HCT116 (cell line): ENCODE measurements around the gene ZCCHC24. TPM values are rescaled to one million over a fixed set of nuclear protein-coding genes. Genes with fewer than 3 reads are reported as not detected.

Source experiments
- ATAC-seq: fragments of 200-7000 bp; cut with Tn5 transposase; 2 replicates; pipeline ENCODE4 v1.9.1; 2020; ENCODE audit warnings: mild to moderate bottlenecking, moderate library complexity
- BruUV-seq: library from RNA; stranded (reverse); fragments of 400-500 nt; replicated peaks from 2 replicates; lab custom pipeline; 2021; lab: Mats Ljungman, UMichigan
- CTCF ChIA-PET: fragments of 300-600 bp; sonication (Branson Sonifier 250); formaldehyde crosslinking; loops from one replicate; lab custom pipeline; 2021; ENCODE audit warnings: antibody characterized with exemption; lab: Charles Lee
- POLR2A ChIA-PET: fragments of 300-600, 350-600 bp; sonication (Branson Sonifier 250); formaldehyde crosslinking; loops from one replicate; lab custom pipeline; 2021; ENCODE audit warnings: antibody characterized with exemption; lab: Charles Lee
- RAD21 ChIA-PET, 2 experiments: fragments of 300-600 bp; sonication (Branson Sonifier 250); formaldehyde crosslinking; loops; one replicate each; lab custom pipeline; 2023; ENCODE audit warnings: low total read pairs in 2 of 2; ENCODE audit not compliant: uncharacterized antibody in 2 of 2, unreplicated experiment in 2 of 2, low non-redundant PET in 1 of 2; lab: Charles Lee
- DNase-seq: peaks from one replicate; pipeline ENCODE4 v3.0.0-alpha.2; 2010; ENCODE audit warnings: low read depth, low spot score
- H2AFZ ChIP-seq: fragments of 200-600 bp; shearing (Covaris generic), sonication (generic); 2 replicates; pipeline ENCODE4 v1.6.1; 2017; ENCODE audit warnings: low read depth, mixed run types, mixed read lengths, antibody characterized with exemption, low read length; ENCODE audit not compliant: poor library complexity, severe bottlenecking
- H3K27ac ChIP-seq: 2 replicates; pipeline ENCODE4 v1.5.1; 2012; ENCODE audit warnings: low read depth, low read length
- H3K27me3 ChIP-seq: fragments of 200-600 bp; sonication (generic); 2 replicates; pipeline ENCODE4 v1.6.1; 2016; ENCODE audit warnings: mixed run types, low read length, mixed read lengths; ENCODE audit not compliant: insufficient read depth
- H3K36me3 ChIP-seq, 2 experiments: fragments of 200-500 bp in 1 of 2; fragments of 200-600 bp in 1 of 2; sonication (Bioruptor generic) in 1 of 2; sonication (generic) in 1 of 2; 2 replicates each; pipeline versions ENCODE4 v1.5.1 to v1.6.1; 2014 to 2016; ENCODE audit warnings: low read length in 2 of 2, inconsistent platforms in 1 of 2, mixed read lengths in 1 of 2, mixed run types in 1 of 2; ENCODE audit not compliant: insufficient read depth in 2 of 2, control insufficient read depth in 1 of 2
- H3K4me1 ChIP-seq, 2 experiments: fragments of 200-600 bp in 1 of 2; sonication (generic) in 1 of 2; 2 replicates each; pipeline versions ENCODE4 v1.5.1 to v1.6.1; 2012 to 2017; ENCODE audit warnings: low read length in 2 of 2, inconsistent platforms in 1 of 2, mild to moderate bottlenecking in 1 of 2, mixed read lengths in 1 of 2, mixed run types in 1 of 2, moderate library complexity in 1 of 2; ENCODE audit not compliant: insufficient read depth in 2 of 2, control insufficient read depth in 1 of 2
- H3K4me2 ChIP-seq: fragments of 200-600 bp; sonication (generic); 2 replicates; pipeline ENCODE4 v1.6.1; 2017; ENCODE audit warnings: mixed run types, low read length, mixed read lengths
- H3K4me3 ChIP-seq, 2 experiments: fragments of 200-600 bp in 1 of 2; sonication (generic) in 1 of 2; replicated peaks in 1 of 2; 2 replicates each; pipeline ENCODE4 v1.5.1; 2011 to 2016; ENCODE audit warnings: low read length in 2 of 2, control low read depth in 1 of 2, low read depth in 1 of 2, mild to moderate bottlenecking in 1 of 2, mixed read lengths in 1 of 2, mixed run types in 1 of 2
- H3K79me2 ChIP-seq: fragments of 200-600 bp; sonication (generic); 2 replicates; pipeline ENCODE4 v1.6.1; 2017; ENCODE audit warnings: mild to moderate bottlenecking, mixed run types, low read length, moderate library complexity, mixed read lengths; ENCODE audit not compliant: insufficient read depth
- H3K9ac ChIP-seq: fragments of 200-600 bp; sonication (generic); 2 replicates; pipeline ENCODE4 v1.6.1; 2016; ENCODE audit warnings: low read length, mixed read lengths
- H3K9me2 ChIP-seq: fragments of 200-600 bp; sonication (generic), shearing (Covaris generic); 2 replicates; pipeline ENCODE4 v1.6.1; 2017; ENCODE audit warnings: mixed run types, mild to moderate bottlenecking, moderate library complexity; ENCODE audit not compliant: insufficient read depth
- H3K9me3 ChIP-seq, 2 experiments: fragments of 200-500 bp in 1 of 2; fragments of 200-600 bp in 1 of 2; sonication (Bioruptor generic) in 1 of 2; sonication (generic) in 1 of 2; 2 replicates each; pipeline ENCODE4 v1.6.1; 2014 to 2017; ENCODE audit warnings: low read length in 2 of 2, mixed read lengths in 2 of 2, inconsistent platforms in 1 of 2, low read depth in 1 of 2, mild to moderate bottlenecking in 1 of 2, mixed run types in 1 of 2, moderate library complexity in 1 of 2; ENCODE audit not compliant: control insufficient read depth in 1 of 2, insufficient read depth in 1 of 2
- H4K20me1 ChIP-seq: fragments of 200-600 bp; sonication (generic), shearing (Covaris generic); 2 replicates; pipeline ENCODE4 v1.6.1; 2017; ENCODE audit warnings: mixed run types, mild to moderate bottlenecking, moderate library complexity; ENCODE audit not compliant: insufficient read depth
- CBX3 ChIP-seq: IDR thresholded peaks from 2 replicates; pipeline ENCODE4 v1.6.1; 2012; ENCODE audit warnings: low read depth
- CEBPB ChIP-seq: IDR thresholded peaks from 2 replicates; pipeline ENCODE4 v1.6.1; 2012; ENCODE audit warnings: low read depth
- EGR1 ChIP-seq: IDR thresholded peaks from 2 replicates; pipeline ENCODE4 v1.6.1; 2012; ENCODE audit warnings: low read depth
- ELF1 ChIP-seq: IDR thresholded peaks from 2 replicates; pipeline ENCODE4 v1.6.1; 2012; ENCODE audit warnings: low read depth, borderline replicate concordance
- EZH2 ChIP-seq: fragments of 200-600 bp; sonication (generic); IDR thresholded peaks from 2 replicates; pipeline ENCODE4 v1.6.1; 2017; ENCODE audit warnings: antibody characterized with exemption, mixed run types
- EZH2phosphoT487 ChIP-seq: fragments of 200-600 bp; IDR thresholded peaks from 2 replicates; pipeline ENCODE4 v1.6.1; 2018; ENCODE audit warnings: antibody characterized with exemption, borderline replicate concordance
- FOSL1 ChIP-seq: IDR thresholded peaks from 2 replicates; pipeline ENCODE4 v1.6.1; 2012; ENCODE audit warnings: low read depth
- JUND ChIP-seq: IDR thresholded peaks from 2 replicates; pipeline ENCODE4 v1.6.1; 2012
- POLR2AphosphoS5 ChIP-seq: IDR thresholded peaks from 2 replicates; pipeline ENCODE4 v1.6.1; 2011; ENCODE audit warnings: mild to moderate bottlenecking, low read depth, low read length, moderate library complexity
- RAD21 ChIP-seq: IDR thresholded peaks from 2 replicates; pipeline ENCODE4 v1.6.1; 2012; ENCODE audit warnings: low read depth, mild to moderate bottlenecking
- SIN3A ChIP-seq: IDR thresholded peaks from 2 replicates; pipeline ENCODE4 v1.6.1; 2012; ENCODE audit warnings: low read depth
- SP1 ChIP-seq: IDR thresholded peaks from 2 replicates; pipeline ENCODE4 v1.6.1; 2012; ENCODE audit warnings: low read depth
- TCF7L2 ChIP-seq: IDR thresholded peaks from 2 replicates; pipeline ENCODE4 v1.7.0; 2011; ENCODE audit warnings: borderline replicate concordance, inconsistent platforms; ENCODE audit not compliant: insufficient read depth, insufficient read length; ENCODE audit errors: extremely low read depth
- YY1 ChIP-seq: IDR thresholded peaks from 2 replicates; pipeline ENCODE4 v1.6.1; 2011; ENCODE audit warnings: low read length, low read depth, moderate library complexity, mild to moderate bottlenecking; ENCODE audit not compliant: insufficient replicate concordance; ENCODE audit errors: extremely low read depth
- ZFX ChIP-seq: fragments of 450-650 bp; IDR thresholded peaks from 2 replicates; pipeline ENCODE4 v1.6.1; 2017
- intact Hi-C: fragments of 100-400 bp; cut with micrococcal nuclease; formaldehyde crosslinking; loops from 2 replicates; pipeline ENCODE4 v1.10.0; 2022
- total RNA-seq: library from RNA; stranded (reverse); gene quantifications from one replicate; pipeline ENCODE4 v1.2.1, GENCODE V29; 2021; ENCODE audit not compliant: unreplicated experiment
- TF ChIP-seq, protein P1 (sequence below), 3 experiments: fragments of 200-600 bp in 1 of 3; sonication (generic) in 1 of 3; IDR thresholded peaks in 2 of 3; conservative IDR thresholded peaks in 1 of 3; 2 replicates each; pipeline ENCODE4 v1.5.1; 2012 to 2017; ENCODE audit warnings: low read depth in 2 of 3, low read length in 2 of 3, antibody characterized with exemption in 1 of 3, borderline replicate concordance in 1 of 3, control low read depth in 1 of 3, mild to moderate bottlenecking in 1 of 3, mixed read lengths in 1 of 3, mixed run types in 1 of 3, moderate library complexity in 1 of 3; ENCODE audit not compliant: insufficient read depth in 1 of 3
- TF ChIP-seq, protein P2 (sequence below): IDR thresholded peaks from 2 replicates; pipeline ENCODE4 v1.6.1; 2012
- TF ChIP-seq, protein P3 (sequence below): IDR thresholded peaks from 2 replicates; pipeline ENCODE4 v1.6.1; 2012; ENCODE audit warnings: low read depth
- TF ChIP-seq, protein P4 (sequence below): IDR thresholded peaks from 2 replicates; pipeline ENCODE4 v1.6.1; 2011; ENCODE audit warnings: mild to moderate bottlenecking, low read length, moderate library complexity; ENCODE audit not compliant: insufficient replicate concordance; ENCODE audit errors: extremely low read depth

Gene ZCCHC24
- total RNA-seq, 1 experiment from 2014 or later, result 7.0 TPM

DNA sequence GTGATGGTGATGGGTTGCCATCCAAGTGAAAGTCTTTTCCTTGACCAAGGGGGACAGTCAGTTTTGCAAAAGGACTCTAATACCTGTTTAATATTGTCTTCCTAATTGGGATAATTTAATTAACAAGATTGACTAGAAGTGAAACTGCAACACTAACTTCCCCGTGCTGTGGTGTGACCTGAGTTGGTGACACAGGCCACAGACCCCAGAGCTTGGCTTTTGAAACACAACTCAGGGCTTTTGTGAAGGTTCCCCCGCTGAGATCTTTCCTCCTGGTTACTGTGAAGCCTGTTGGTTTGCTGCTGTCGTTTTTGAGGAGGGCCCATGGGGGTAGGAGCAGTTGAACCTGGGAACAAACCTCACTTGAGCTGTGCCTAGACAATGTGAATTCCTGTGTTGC, 91.3 kb downstream of the ZCCHC24 start:
- H3K4me3 ChIP-seq, result no peak overlapping the region
- H3K27me3 ChIP-seq, result no peaks in the 10 kb centered on the region
- ChIA-PET POLR2A (no interaction called here), CTCF (no interaction called here), RAD21 (no interaction called here)
- intact Hi-C loops, result no loop called here
- H3K9me3 ChIP-seq, result no peaks in the 10 kb centered on the region
- TF ChIP-seq SIN3A (no peak), ZFX (no peak), JUND (no peak), YY1 (no peak), EZH2phosphoT487 (no peak), FOSL1 (no peak), SP1 (no peak), RAD21 (no peak), CBX3 (no peak), EZH2 (no peak), CEBPB (no peak), ELF1 (no peak), POLR2AphosphoS5 (no peak), TCF7L2 (no peak), EGR1 (no peak)
- TF ChIP-seq, protein P1, sequence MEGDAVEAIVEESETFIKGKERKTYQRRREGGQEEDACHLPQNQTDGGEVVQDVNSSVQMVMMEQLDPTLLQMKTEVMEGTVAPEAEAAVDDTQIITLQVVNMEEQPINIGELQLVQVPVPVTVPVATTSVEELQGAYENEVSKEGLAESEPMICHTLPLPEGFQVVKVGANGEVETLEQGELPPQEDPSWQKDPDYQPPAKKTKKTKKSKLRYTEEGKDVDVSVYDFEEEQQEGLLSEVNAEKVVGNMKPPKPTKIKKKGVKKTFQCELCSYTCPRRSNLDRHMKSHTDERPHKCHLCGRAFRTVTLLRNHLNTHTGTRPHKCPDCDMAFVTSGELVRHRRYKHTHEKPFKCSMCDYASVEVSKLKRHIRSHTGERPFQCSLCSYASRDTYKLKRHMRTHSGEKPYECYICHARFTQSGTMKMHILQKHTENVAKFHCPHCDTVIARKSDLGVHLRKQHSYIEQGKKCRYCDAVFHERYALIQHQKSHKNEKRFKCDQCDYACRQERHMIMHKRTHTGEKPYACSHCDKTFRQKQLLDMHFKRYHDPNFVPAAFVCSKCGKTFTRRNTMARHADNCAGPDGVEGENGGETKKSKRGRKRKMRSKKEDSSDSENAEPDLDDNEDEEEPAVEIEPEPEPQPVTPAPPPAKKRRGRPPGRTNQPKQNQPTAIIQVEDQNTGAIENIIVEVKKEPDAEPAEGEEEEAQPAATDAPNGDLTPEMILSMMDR (IDR thresholded peaks at IDR 0.05 in 2 of 3, conservative IDR thresholded peaks at IDR 0.05 in 1 of 3; ENCODE audit: borderline replicate concordance in 1 of 3, insufficient read depth in 1 of 3, low read depth in 2 of 3, low read length in 2 of 3), result no peak
- TF ChIP-seq, protein P2, sequence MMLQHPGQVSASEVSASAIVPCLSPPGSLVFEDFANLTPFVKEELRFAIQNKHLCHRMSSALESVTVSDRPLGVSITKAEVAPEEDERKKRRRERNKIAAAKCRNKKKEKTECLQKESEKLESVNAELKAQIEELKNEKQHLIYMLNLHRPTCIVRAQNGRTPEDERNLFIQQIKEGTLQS, result no peak
- TF ChIP-seq, protein P3, sequence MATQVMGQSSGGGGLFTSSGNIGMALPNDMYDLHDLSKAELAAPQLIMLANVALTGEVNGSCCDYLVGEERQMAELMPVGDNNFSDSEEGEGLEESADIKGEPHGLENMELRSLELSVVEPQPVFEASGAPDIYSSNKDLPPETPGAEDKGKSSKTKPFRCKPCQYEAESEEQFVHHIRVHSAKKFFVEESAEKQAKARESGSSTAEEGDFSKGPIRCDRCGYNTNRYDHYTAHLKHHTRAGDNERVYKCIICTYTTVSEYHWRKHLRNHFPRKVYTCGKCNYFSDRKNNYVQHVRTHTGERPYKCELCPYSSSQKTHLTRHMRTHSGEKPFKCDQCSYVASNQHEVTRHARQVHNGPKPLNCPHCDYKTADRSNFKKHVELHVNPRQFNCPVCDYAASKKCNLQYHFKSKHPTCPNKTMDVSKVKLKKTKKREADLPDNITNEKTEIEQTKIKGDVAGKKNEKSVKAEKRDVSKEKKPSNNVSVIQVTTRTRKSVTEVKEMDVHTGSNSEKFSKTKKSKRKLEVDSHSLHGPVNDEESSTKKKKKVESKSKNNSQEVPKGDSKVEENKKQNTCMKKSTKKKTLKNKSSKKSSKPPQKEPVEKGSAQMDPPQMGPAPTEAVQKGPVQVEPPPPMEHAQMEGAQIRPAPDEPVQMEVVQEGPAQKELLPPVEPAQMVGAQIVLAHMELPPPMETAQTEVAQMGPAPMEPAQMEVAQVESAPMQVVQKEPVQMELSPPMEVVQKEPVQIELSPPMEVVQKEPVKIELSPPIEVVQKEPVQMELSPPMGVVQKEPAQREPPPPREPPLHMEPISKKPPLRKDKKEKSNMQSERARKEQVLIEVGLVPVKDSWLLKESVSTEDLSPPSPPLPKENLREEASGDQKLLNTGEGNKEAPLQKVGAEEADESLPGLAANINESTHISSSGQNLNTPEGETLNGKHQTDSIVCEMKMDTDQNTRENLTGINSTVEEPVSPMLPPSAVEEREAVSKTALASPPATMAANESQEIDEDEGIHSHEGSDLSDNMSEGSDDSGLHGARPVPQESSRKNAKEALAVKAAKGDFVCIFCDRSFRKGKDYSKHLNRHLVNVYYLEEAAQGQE, result no peak
- TF ChIP-seq, protein P4, sequence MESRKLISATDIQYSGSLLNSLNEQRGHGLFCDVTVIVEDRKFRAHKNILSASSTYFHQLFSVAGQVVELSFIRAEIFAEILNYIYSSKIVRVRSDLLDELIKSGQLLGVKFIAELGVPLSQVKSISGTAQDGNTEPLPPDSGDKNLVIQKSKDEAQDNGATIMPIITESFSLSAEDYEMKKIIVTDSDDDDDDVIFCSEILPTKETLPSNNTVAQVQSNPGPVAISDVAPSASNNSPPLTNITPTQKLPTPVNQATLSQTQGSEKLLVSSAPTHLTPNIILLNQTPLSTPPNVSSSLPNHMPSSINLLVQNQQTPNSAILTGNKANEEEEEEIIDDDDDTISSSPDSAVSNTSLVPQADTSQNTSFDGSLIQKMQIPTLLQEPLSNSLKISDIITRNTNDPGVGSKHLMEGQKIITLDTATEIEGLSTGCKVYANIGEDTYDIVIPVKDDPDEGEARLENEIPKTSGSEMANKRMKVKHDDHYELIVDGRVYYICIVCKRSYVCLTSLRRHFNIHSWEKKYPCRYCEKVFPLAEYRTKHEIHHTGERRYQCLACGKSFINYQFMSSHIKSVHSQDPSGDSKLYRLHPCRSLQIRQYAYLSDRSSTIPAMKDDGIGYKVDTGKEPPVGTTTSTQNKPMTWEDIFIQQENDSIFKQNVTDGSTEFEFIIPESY, result no peak
- H2AFZ ChIP-seq, result no peak overlapping the region
- peaks cover 0 to 4% of the 10 kb centered on the region in 2 experiments; a peak in 1 of 4 replicates for H3K4me1 ChIP-seq
- no peaks in the 10 kb centered on the region for H3K9me2 ChIP-seq
- DNase-seq (no peak), ATAC-seq (no peak)
- no peak overlapping the region for H3K27ac ChIP-seq
- peaks cover 38 to 62% of the 10 kb centered on the region in 2 experiments for H3K36me3 ChIP-seq
- H3K79me2 ChIP-seq, result peaks cover 48% of the 10 kb centered on the region
- no peak overlapping the region for H3K4me2 ChIP-seq
- no peak overlapping the region for H3K9ac ChIP-seq
- H4K20me1 ChIP-seq, result peaks cover 5% of the 10 kb centered on the region; the same call in 1 of the 2 replicates
- TSS peak; percentile 2 for BruUV-seq
